HCT116 (cell line): ENCODE results near the gene PDLIM4.

ENCODE experiments used
- POLR2A ChIP-seq: IDR thresholded peaks from 2 replicates; pipeline ENCODE4 v1.7.0; 2011; ENCODE audit warnings: borderline replicate concordance; ENCODE audit not compliant: insufficient read depth, insufficient read length; ENCODE audit errors: extremely low read depth
- POLR2AphosphoS5 ChIP-seq: IDR thresholded peaks from 2 replicates; pipeline ENCODE4 v1.6.1; 2011; ENCODE audit warnings: mild to moderate bottlenecking, low read depth, low read length, moderate library complexity
- ZFX ChIP-seq: fragments of 450-650 bp; IDR thresholded peaks from 2 replicates; pipeline ENCODE4 v1.6.1; 2017
- ZNF274 ChIP-seq: fragments of 200-500 bp; sonication (Bioruptor generic); IDR thresholded peaks from 2 replicates; pipeline ENCODE4 v1.6.1; 2014; ENCODE audit warnings: mild to moderate bottlenecking, low read depth, low read length, inconsistent platforms
- TF ChIP-seq, protein P1 (sequence below): IDR thresholded peaks from 2 replicates; pipeline ENCODE4 v1.6.1; 2012; ENCODE audit warnings: low read depth
- TF ChIP-seq, protein P2 (sequence below), 3 experiments: fragments of 200-600 bp in 1 of 3; sonication (generic) in 1 of 3; IDR thresholded peaks in 2 of 3; conservative IDR thresholded peaks in 1 of 3; 2 replicates each; pipeline ENCODE4 v1.5.1; 2012 to 2017; ENCODE audit warnings: low read depth in 2 of 3, low read length in 2 of 3, antibody characterized with exemption in 1 of 3, borderline replicate concordance in 1 of 3, control low read depth in 1 of 3, mild to moderate bottlenecking in 1 of 3, mixed read lengths in 1 of 3, mixed run types in 1 of 3, moderate library complexity in 1 of 3; ENCODE audit not compliant: insufficient read depth in 1 of 3

DNA sequence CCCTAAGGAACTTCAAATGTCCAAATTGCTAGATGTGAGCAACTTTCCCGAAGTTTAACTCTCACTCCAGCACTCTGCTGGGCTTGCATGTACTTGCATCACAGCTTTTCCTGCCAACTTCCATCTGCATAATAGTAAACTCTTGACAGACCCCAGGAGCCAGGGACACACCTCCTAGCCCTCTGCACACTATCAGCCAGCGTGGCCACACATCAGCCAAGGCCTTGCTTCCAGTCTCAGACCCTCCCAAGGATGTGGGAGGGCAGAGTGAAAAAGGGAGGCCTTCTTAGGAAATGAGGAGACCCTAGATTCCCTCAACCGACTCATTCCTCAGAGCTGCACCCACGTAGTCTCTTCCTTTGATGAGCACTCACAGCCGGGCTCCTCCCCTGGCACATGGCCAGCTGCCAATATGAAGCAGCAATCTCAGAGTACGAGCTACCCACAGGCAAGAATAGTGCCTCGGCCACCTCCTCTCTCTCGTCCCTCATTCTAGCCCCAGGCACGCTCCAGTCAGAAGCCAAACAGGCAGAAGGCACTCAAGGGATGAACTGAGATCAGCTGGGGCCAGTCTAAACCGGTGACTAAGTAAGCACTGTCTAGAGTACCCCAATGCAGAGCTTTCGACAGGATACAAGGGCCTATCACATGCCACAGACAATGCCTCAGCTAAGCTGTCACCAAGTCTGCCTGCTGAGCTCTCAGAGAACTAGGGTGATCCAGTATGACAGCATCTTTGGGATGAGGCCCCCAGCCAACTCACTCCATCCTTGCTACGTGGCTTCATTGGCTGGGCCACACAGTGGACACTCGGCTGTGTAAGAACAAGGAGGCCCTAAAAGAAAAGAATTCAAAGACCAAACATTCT lies 32.1 kb upstream of the PDLIM4 start:
- TF ChIP-seq ZNF274 (no peak), POLR2A (no peak), POLR2AphosphoS5 (peak; percentile 42; the same call in 1 of the 2 replicates), ZFX (no peak)
- TF ChIP-seq, protein P1, sequence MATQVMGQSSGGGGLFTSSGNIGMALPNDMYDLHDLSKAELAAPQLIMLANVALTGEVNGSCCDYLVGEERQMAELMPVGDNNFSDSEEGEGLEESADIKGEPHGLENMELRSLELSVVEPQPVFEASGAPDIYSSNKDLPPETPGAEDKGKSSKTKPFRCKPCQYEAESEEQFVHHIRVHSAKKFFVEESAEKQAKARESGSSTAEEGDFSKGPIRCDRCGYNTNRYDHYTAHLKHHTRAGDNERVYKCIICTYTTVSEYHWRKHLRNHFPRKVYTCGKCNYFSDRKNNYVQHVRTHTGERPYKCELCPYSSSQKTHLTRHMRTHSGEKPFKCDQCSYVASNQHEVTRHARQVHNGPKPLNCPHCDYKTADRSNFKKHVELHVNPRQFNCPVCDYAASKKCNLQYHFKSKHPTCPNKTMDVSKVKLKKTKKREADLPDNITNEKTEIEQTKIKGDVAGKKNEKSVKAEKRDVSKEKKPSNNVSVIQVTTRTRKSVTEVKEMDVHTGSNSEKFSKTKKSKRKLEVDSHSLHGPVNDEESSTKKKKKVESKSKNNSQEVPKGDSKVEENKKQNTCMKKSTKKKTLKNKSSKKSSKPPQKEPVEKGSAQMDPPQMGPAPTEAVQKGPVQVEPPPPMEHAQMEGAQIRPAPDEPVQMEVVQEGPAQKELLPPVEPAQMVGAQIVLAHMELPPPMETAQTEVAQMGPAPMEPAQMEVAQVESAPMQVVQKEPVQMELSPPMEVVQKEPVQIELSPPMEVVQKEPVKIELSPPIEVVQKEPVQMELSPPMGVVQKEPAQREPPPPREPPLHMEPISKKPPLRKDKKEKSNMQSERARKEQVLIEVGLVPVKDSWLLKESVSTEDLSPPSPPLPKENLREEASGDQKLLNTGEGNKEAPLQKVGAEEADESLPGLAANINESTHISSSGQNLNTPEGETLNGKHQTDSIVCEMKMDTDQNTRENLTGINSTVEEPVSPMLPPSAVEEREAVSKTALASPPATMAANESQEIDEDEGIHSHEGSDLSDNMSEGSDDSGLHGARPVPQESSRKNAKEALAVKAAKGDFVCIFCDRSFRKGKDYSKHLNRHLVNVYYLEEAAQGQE = no peak
- TF ChIP-seq, protein P2, sequence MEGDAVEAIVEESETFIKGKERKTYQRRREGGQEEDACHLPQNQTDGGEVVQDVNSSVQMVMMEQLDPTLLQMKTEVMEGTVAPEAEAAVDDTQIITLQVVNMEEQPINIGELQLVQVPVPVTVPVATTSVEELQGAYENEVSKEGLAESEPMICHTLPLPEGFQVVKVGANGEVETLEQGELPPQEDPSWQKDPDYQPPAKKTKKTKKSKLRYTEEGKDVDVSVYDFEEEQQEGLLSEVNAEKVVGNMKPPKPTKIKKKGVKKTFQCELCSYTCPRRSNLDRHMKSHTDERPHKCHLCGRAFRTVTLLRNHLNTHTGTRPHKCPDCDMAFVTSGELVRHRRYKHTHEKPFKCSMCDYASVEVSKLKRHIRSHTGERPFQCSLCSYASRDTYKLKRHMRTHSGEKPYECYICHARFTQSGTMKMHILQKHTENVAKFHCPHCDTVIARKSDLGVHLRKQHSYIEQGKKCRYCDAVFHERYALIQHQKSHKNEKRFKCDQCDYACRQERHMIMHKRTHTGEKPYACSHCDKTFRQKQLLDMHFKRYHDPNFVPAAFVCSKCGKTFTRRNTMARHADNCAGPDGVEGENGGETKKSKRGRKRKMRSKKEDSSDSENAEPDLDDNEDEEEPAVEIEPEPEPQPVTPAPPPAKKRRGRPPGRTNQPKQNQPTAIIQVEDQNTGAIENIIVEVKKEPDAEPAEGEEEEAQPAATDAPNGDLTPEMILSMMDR (IDR thresholded peaks at IDR 0.05 in 2 of 3, conservative IDR thresholded peaks at IDR 0.05 in 1 of 3; ENCODE audit: borderline replicate concordance in 1 of 3, insufficient read depth in 1 of 3, low read depth in 2 of 3, low read length in 2 of 3) = no peak
